ENCODE measurements around the gene IGIP.

IGIP gene

GRCh38 chr5:140111859-140112551 lies 13.7 kb upstream of the IGIP start:
- no peak for DNase-seq

DNA sequence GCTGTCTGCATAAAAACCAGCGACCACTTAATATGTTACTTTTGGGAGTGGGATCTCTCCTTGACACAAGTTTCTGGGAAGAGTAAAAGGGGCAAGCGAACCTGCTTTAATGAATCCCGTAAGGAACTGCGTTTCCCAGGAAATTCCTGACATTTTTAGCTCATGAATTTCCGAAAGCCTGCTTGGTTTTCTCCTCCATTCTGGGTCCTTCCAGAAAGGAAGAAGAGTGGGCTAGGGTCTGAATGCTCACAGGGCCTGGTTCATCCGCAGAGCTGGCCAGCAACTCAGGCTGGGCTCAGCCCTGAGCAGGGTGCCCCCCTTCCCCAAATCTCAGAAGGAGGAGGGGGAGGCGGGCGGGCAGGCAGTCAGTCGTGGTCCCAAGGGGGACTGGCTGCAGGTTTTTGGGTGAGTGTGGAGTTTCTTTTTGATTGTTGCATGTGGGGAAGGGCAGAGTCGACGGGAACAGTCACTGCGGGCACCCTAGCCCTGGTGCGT lies 13.0 kb upstream of the IGIP start:
- no peak for DNase-seq

- peak; percentile 36 for DNase-seq
Measured at GRCh38 chr5:140113180-140113698, 12.5 kb upstream of the IGIP start.

- peak; percentile 98 for DNase-seq
Measured at GRCh38 chr5:140113699-140114263, 12.0 kb upstream of the IGIP start, which contains the start of gene PURA. PURA (plus strand) TSS chr5:140114109; CDS start chr5:140114182, 73 bp downstream.

GRCh38 chr5:140114341-140115185 lies 11.2 kb upstream of the IGIP start:
- peak; percentile 41 for DNase-seq

DNA sequence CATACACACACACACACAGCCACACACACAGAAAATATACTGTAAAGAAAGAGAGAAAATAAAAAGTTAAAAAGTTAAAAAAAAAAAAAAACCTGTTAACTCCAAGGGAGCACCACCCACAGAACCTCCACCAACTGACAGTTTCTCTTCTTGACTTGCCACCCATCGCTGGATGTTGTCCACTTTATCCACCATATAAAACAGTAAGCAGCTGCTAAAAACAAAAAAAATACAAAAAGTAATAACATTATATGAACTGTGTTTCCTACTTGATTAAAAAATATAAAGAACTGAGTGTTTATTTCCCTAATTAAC lies 10.6 kb upstream of the IGIP start:
- no peak for DNase-seq

GRCh38 chr5:140116716-140117115 lies 9.0 kb upstream of the IGIP start:
- no peak for DNase-seq

DNA sequence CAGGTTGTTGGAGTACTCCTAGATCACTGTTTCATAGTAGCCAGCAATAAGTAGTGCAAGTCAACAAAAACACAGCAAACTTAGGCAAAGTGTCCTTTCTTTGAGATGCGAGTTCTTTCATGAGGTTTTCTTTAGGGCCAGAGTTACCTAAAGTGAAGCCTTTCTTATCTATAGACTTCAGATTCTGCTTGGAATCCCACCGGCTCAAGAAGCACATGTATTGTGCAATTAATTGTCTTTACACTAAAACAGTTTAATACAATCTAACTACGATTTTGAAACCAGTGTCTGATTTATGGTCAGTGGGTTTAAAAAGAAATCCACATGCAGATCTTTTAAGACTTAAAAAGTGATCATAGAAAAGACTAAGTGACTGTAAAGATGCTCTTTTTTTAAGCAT lies 8.2 kb upstream of the IGIP start:
- DNase-seq, result no peak

DNA sequence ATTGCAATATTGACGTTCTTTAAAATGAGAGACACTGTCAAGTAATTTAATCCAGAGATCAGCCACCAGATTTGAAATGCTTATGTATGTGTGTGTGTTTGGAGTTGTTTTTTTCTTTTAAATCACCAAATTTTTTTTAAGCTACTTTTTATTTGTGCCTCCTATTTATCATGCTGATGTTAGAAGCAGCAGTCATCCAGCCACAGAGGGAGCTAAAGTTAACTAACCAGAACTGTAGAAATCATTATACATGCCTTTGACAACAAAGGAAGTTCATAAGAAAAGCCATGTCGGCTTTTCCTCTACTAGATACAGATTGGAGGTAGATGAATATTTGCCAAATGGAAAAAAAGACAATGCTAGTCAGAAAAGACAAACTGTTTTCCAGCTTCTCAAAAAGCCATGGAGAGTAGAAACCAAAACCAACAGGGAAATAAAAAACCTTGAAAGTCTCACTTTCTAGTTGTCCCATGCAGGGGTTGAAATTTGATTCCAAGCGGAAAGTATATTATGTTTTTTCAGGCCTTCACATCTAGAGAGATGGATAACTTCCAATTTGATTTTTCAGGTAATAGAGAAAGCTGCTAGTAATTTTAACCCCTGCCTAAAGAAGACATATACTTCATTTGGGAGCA lies 7.3 kb upstream of the IGIP start:
- DNase-seq, result no peak

GRCh38 chr5:140126315-140127012 lies 727 bp downstream of the IGIP start:
- DNase-seq, result no peak

DNA sequence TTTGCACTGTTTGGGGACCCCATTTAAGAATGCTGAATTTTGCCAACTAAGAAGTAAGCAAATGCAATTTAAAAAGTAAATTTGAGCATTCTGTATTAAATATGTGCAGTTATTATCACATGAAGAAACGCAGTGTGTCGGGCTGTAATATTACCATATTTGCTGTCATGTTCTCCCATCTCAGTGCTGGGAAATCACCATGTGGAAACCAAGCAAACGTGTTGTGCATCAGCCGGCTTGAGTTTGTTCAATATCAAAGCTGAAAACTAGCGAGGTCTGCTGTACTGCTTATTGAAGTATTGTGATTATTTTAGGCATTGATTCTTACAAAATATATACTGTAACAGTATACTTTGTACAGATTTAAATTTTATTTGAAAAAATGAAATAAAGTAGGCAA lies 2.6 kb downstream of the IGIP start:
- DNase-seq, result no peak

- DNase-seq, result no peak
Measured at GRCh38 chr5:140130949-140131733, 5.4 kb downstream of the IGIP start.

DNA sequence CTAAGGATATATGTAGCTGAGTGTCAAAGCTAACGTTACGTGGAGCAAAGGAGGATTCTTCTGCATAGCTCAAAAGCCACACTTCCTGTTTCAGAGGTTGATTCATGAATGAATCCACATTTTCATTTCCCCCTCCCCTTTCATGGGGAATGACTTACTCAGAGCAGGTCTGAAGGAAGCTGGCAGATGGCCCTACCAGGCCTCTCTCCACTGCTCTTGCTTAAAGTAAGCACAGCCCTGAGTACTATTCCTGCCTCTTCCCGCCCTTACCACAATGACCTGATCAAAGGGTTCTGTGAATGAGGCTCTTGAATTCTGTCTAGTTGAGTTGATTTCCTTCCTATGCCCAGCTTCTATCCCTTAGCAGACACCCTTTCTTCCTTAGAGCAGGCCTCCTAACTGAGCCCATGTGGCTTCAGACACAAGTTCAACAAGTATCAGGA lies 6.3 kb downstream of the IGIP start:
- DNase-seq, result no peak

DNA sequence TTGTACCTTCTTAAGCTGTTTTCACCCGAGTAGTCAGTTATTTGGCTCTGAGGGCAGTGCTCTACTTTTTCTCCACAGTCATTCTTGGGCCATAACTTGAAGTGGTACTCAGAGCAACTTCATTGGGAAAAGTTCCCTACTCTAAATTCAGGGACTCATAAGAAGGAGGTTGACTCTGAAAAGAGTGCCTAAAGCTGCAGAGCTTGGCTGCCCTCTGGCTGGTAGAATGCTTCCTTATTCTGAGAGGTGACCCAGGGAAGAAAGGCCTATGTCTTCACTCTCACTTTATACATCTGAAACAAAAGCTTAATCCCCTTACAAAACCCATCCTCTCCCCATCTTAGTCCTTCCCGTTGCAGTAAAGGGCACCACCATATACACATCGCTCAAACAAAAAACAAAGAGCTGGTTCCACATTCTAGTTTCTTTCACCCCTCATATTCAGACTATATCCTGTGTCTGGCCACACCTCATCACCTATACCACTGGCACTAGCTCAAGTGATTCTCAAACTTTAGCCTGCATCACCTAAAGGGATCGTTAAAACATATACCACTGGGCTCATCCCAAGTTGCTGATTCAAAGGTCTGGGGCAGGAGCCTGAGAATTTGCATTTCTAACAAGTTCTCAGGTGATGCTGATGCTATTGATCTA lies 7.9 kb downstream of the IGIP start:
- DNase-seq, result no peak

GRCh38 chr5:140134277-140134935 lies 8.7 kb downstream of the IGIP start:
- no peak for DNase-seq

DNA sequence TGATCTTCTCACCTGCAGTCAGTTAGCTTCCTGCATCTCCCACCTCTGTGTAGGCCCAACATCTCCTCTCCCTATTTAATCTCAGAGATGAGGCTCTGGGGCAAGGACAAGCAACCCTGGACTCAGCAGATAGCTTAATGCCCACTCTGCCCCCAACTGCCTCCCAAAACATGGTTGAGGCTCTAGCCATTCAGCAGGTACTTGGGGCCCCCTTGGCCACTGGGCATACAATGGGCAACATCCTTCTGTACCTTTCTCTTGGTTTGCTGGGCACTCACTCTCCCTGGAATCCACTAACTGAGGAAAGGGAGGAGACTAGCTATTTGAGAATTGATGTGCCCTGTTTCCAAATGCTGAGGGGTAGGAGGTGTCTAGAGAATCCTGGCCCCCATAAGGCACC lies 9.4 kb downstream of the IGIP start:
- no peak for DNase-seq

- DNase-seq, result no peak
Measured at GRCh38 chr5:140136624-140137023, 10.9 kb downstream of the IGIP start.

DNA sequence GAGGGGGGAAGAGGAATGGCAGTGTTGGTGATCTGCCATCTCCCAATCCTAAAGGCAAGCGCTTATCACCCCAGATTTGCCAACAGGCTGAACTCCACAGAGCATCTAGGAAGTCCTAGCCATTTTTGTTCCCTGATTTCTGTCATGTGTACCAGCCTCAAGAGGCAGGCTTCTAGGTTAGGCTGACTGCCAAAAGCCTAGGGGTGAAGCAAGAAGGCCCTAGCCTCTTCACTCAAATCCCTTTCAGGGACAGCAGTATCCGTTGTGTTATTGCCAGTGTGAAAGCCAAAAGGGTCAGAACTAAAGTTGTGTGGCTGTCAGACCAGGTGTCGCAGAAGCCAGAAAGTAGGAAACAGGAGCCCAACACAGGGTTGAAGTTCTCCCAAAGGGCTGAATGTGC lies 14.7 kb downstream of the IGIP start:
- DNase-seq, result no peak

DNA sequence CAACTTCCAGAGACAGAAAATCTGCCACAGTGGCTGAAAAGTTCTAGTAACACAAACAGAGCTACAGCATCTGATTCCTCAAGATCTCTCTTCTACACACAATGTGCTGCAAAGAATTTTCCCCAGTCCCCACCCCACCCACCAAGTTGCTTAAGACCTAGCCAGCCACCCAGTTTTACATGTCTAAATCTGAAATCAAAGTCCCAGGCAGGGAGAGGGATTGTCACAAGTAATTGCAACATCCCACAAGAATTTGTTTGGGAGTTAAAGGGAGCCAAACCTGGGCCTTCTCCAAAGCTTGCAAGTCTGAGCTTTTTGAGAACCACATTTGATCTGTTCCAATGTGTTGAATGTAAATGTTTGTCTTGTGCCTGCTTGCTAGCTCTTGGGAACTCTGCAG lies 15.5 kb downstream of the IGIP start:
- no peak for DNase-seq

DNA sequence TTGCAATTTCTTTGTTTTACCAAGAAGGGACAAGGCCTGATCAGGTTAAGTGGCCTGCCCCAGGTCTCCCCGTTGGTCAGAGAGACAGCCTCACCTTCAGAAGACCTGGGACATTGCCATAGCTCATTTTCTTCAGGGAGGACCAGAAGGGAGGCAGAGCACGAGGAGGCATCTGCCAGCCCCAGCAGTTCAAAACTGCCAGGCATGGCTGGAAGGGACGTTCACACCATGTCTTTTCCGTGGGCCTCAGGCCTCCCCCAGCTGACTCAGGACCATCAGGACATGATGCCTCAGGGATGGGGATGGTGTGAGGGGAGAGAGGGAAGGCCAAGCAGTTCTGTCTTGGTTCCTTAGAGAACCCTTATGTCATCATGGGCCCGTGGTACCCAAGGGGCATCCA lies 16.5 kb downstream of the IGIP start:
- DNase-seq, result no peak

DNA sequence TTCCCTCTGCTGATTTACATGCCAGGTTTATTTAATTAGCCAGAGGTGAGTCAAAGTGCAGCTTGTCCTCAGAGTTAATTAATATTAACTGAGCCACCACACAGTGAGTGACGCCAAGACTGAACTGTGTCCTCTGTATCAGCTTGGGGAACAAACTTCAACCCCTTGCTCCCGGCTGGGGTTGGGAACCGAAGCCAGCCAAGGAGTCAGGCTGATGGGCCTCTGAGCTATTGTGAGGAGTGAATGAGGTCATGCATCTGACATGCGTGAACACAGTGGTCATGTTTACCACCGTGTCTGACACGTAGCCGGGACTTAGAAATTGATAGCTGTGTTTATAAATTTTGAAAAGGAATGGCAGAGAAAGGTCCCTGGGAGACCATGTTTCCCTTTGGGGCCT lies 17.1 kb downstream of the IGIP start:
- DNase-seq, result no peak

Measured in CD4-positive, alpha-beta T cell treated with Interleukin-21 for 1 hour (primary cell).